GM12878 (cell line): ENCODE results near the gene ASB3. TPM values are rescaled to one million over a fixed set of nuclear protein-coding genes. Genes with fewer than 3 reads are reported as not detected.

ENCODE experiments used
- ATAC-seq: fragments of 200-7000 bp; cut with Tn5 transposase; 3 replicates; pipeline ENCODE4 v1.9.1; 2020; ENCODE audit warnings: mild to moderate bottlenecking, moderate library complexity
- BruUV-seq: library from RNA; stranded (reverse); fragments of 400-500 nt; replicated peaks from 2 replicates; lab custom pipeline; 2021; lab: Mats Ljungman, UMichigan
- CTCF ChIA-PET: fragments of 300-600 bp; sonication (Branson Sonifier 250); formaldehyde crosslinking; extraction: SDS; loops from one replicate; lab custom pipeline; 2021; ENCODE audit warnings: inconsistent platforms; lab: Yijun Ruan, JAX
- POLR2A ChIA-PET: fragments of 350-600 bp; formaldehyde crosslinking; extraction: SDS; loops from one replicate; lab custom pipeline; 2021; ENCODE audit warnings: inconsistent platforms; lab: Charles Lee
- RAD21 ChIA-PET: fragments of 300-600 bp; sonication (Branson Sonifier 250); formaldehyde crosslinking; loops from one replicate; lab custom pipeline; 2023; ENCODE audit warnings: antibody characterized with exemption; ENCODE audit not compliant: unreplicated experiment; lab: Charles Lee
- SMC1A ChIA-PET: fragments of 300-600 bp; sonication (Branson Sonifier 250); formaldehyde crosslinking; loops from one replicate; lab custom pipeline; 2023; ENCODE audit not compliant: unreplicated experiment, uncharacterized antibody; lab: Charles Lee
- DNase-seq: peaks from one replicate; pipeline ENCODE4 v3.0.0-alpha.2; 2011; ENCODE audit warnings: low read depth, low spot score
- FAIRE-seq: peaks from 3 replicates; lab custom pipeline; 2011; peaks lifted over from hg19 to GRCh38; lab: Jason Lieb, UNC
- H2AFZ ChIP-seq: 2 replicates; pipeline ENCODE4 v1.6.0; 2011; ENCODE audit warnings: low read depth, low read length, control low read depth; ENCODE audit not compliant: control insufficient read depth
- H3K27ac ChIP-seq: 2 replicates; pipeline ENCODE4 v1.5.1; 2011; ENCODE audit warnings: control low read depth; ENCODE audit not compliant: control insufficient read depth, insufficient read depth
- H3K27me3 ChIP-seq, 2 experiments: replicated peaks in 1 of 2; 2 replicates each; pipeline versions ENCODE4 v1.6.0 to v1.6.1; 2011; ENCODE audit warnings: low read length in 1 of 2; ENCODE audit not compliant: control insufficient read depth in 2 of 2, insufficient read depth in 2 of 2
- H3K36me3 ChIP-seq, 2 experiments: 2 replicates each; pipeline ENCODE4 v1.5.1; 2011; ENCODE audit warnings: low read length in 1 of 2; ENCODE audit not compliant: control insufficient read depth in 2 of 2, insufficient read depth in 2 of 2
- H3K4me1 ChIP-seq: 2 replicates; pipeline ENCODE4 v1.6.1; 2011; ENCODE audit warnings: mild to moderate bottlenecking, low read length, moderate library complexity, mixed read lengths; ENCODE audit not compliant: control insufficient read depth, insufficient read depth
- H3K4me2 ChIP-seq: 2 replicates; pipeline ENCODE4 v1.6.0; 2011; ENCODE audit warnings: control low read depth; ENCODE audit not compliant: control insufficient read depth, insufficient read depth
- H3K4me3 ChIP-seq: fragments of 200-600 bp; sonication (generic); 2 replicates; pipeline ENCODE4 v1.5.1; 2016
- H3K79me2 ChIP-seq: 2 replicates; pipeline ENCODE4 v1.6.0; 2011; ENCODE audit warnings: low read length; ENCODE audit not compliant: control insufficient read depth, insufficient read depth
- H3K9ac ChIP-seq: 2 replicates; pipeline ENCODE4 v1.8.0; 2011; ENCODE audit warnings: low read length, control low read depth, mixed read lengths; ENCODE audit not compliant: control insufficient read depth, insufficient read depth
- H3K9me3 ChIP-seq: replicated peaks from 3 replicates; pipeline ENCODE4 v1.5.1; 2011; ENCODE audit warnings: mild to moderate bottlenecking, low read length; ENCODE audit not compliant: control insufficient read depth, insufficient read depth
- H4K20me1 ChIP-seq: 2 replicates; pipeline ENCODE4 v1.6.0; 2011; ENCODE audit not compliant: control insufficient read depth, insufficient read depth
- BMI1 ChIP-seq: fragments of 450-650 bp; IDR thresholded peaks from 2 replicates; pipeline ENCODE4 v1.6.1; 2016; ENCODE audit warnings: mild to moderate bottlenecking, moderate library complexity, borderline replicate concordance
- IRF4 ChIP-seq: IDR thresholded peaks from 2 replicates; pipeline ENCODE4 v1.6.1; 2011; ENCODE audit warnings: low read depth, low read length
- JUNB ChIP-seq: IDR thresholded peaks from 2 replicates; pipeline ENCODE4 v1.6.1; 2016; ENCODE audit warnings: antibody characterized with exemption, mild to moderate bottlenecking
- MEF2A ChIP-seq: IDR thresholded peaks from 2 replicates; pipeline ENCODE4 v1.6.1; 2011; ENCODE audit warnings: low read depth, mild to moderate bottlenecking, low read length, moderate library complexity; ENCODE audit not compliant: insufficient read depth
- NFIC ChIP-seq: IDR thresholded peaks from 2 replicates; pipeline ENCODE4 v1.6.1; 2012; ENCODE audit warnings: low read depth, mild to moderate bottlenecking, inconsistent platforms, low read length, moderate library complexity
- NR2C2 ChIP-seq: IDR thresholded peaks from 2 replicates; pipeline ENCODE4 v1.6.1; 2011; ENCODE audit warnings: borderline replicate concordance, low read depth; ENCODE audit not compliant: control insufficient read depth, insufficient read length
- PAX8 ChIP-seq: fragments of 450-650 bp; IDR thresholded peaks from 2 replicates; pipeline ENCODE4 v1.6.1; 2017; ENCODE audit warnings: mild to moderate bottlenecking, moderate library complexity
- PML ChIP-seq: IDR thresholded peaks from 2 replicates; pipeline ENCODE4 v1.6.1; 2012; ENCODE audit warnings: low read length, inconsistent platforms
- RELB ChIP-seq: fragments of 450-650 bp; IDR thresholded peaks from 2 replicates; pipeline ENCODE4 v1.6.1; 2017; ENCODE audit warnings: low read depth, mild to moderate bottlenecking, moderate library complexity
- SIX5 ChIP-seq: IDR thresholded peaks from 2 replicates; pipeline ENCODE4 v1.6.1; 2011; ENCODE audit warnings: mild to moderate bottlenecking, low read depth, low read length, moderate library complexity; ENCODE audit not compliant: severe bottlenecking
- STAT1 ChIP-seq: fragments of 450-650 bp; conservative IDR thresholded peaks from 2 replicates; pipeline ENCODE4 v1.6.1; 2014; ENCODE audit warnings: antibody characterized with exemption, mild to moderate bottlenecking
- SUPT20H ChIP-seq: IDR thresholded peaks from 2 replicates; pipeline ENCODE4 v1.6.1; 2011; ENCODE audit warnings: low read depth, mild to moderate bottlenecking, low read length, moderate library complexity, borderline replicate concordance; ENCODE audit not compliant: control insufficient read depth
- TCF7 ChIP-seq: IDR thresholded peaks from 2 replicates; pipeline ENCODE4 v1.6.1; 2014; ENCODE audit warnings: antibody characterized with exemption, borderline replicate concordance
- ZZZ3 ChIP-seq: IDR thresholded peaks from 2 replicates; pipeline ENCODE4 v1.6.1; 2011; ENCODE audit warnings: low read depth; ENCODE audit not compliant: control insufficient read depth, insufficient read length
- WGBS: methylation state at CpG from one replicate; pipeline ENCODE4 v1.1.6; 2016; ENCODE audit warnings: low lambda C conversion rate; ENCODE audit not compliant: insufficient replicate concordance, insufficient coverage; ENCODE audit errors: missing lambda C conversion rate; 5-methylcytosine and 5-hydroxymethylcytosine counted together
- in situ Hi-C: fragments of 300-500 bp; cut with MboI; formaldehyde crosslinking; loops from 9 replicates; pipeline ENCODE4 v1.14.3; 2018; ENCODE audit warnings: mixed read lengths
- intact Hi-C: fragments of 100-400 bp; cut with micrococcal nuclease; formaldehyde crosslinking; loops from one replicate; pipeline ENCODE4 v1.14.2; 2022; ENCODE audit not compliant: unreplicated experiment
- polyA plus RNA-seq, 11 experiments: library from polyadenylated mRNA; depleted of rRNA in 4 of 11; unstranded in 6 of 11; stranded (reverse) in 5 of 11; fragments of >200 nt; fragmentation: Nextera tagmentation in 4 of 11; fragmentation: Illumina TruSeq in 1 of 11; extraction: Ambion mirVana in 4 of 11; extraction: Trizol in 1 of 11; gene quantifications; 1 replicate in 1 of 11; 2 replicates in 10 of 11; pipeline versions ENCODE4 v1.2.1 to v1.2.3, GENCODE V29; 2011 to 2016; ENCODE audit warnings: inconsistent platforms in 2 of 11, missing spikeins in 2 of 11, low read depth in 1 of 11
- total RNA-seq, 4 experiments: library from RNA; depleted of rRNA in 3 of 4; stranded (reverse); fragments of >200 nt in 3 of 4; fragmentation: Illumina TruSeq in 1 of 4; extraction: Trizol in 1 of 4; gene quantifications; 2 replicates each; pipeline versions ENCODE4 v1.2.1 to v1.2.3, GENCODE V29; 2013 to 2021
- TF ChIP-seq, protein P1 (sequence below): IDR thresholded peaks from 2 replicates; pipeline ENCODE4 v1.6.1; 2012; ENCODE audit warnings: low read length, inconsistent platforms
- TF ChIP-seq, protein P2 (sequence below): IDR thresholded peaks from 2 replicates; pipeline ENCODE4 v1.6.1; 2012; ENCODE audit warnings: low read depth, low read length, improper control_type of control experiment

Gene ASB3
- total and polyA plus RNA-seq, 10 of the 15 experiments (the other 5 are each of a cell fraction or from before 2014, with no cell fraction given), result 16.4 to 30.9 (median 22.6) TPM

DNA sequence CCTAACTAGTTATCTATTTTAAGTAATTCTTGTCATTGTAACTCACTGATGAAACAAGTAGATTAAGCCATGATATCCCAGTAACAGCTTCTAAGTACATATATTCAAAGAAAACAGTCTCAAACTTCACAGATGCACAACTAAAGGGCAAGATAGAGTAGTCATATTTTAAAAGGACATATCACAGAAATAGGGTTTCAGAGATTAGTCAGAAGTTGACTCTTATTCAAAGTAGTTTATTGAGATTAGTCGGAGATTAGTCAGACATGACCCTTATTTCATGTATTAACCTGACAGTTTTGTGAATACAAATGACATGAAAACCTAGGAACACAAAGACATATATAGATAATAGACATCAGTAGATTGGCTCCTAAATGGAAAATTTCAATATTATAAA is 35.0 kb downstream of the ASB3 start (continued):
- TF ChIP-seq NFIC (peak; percentile 62; the same call in 1 of the 2 replicates), JUNB (peak; percentile 97), IRF4 (peak; percentile 61; the same call in 1 of the 2 replicates), NR2C2 (no peak), PML (no peak)
- TF ChIP-seq, protein P1, sequence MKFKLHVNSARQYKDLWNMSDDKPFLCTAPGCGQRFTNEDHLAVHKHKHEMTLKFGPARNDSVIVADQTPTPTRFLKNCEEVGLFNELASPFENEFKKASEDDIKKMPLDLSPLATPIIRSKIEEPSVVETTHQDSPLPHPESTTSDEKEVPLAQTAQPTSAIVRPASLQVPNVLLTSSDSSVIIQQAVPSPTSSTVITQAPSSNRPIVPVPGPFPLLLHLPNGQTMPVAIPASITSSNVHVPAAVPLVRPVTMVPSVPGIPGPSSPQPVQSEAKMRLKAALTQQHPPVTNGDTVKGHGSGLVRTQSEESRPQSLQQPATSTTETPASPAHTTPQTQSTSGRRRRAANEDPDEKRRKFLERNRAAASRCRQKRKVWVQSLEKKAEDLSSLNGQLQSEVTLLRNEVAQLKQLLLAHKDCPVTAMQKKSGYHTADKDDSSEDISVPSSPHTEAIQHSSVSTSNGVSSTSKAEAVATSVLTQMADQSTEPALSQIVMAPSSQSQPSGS, result peak; percentile 71

GRCh38 chr2:53750041-53750768 is 36.5 kb downstream of the ASB3 start:
- ChIA-PET CTCF (interaction anchor here (0.6 to 1.4 kb wide), 3 partner anchors 10 to 102 kb away, joined by 3 read pairs; no protein-coding TSS in a partner anchor), SMC1A (interaction anchor here (0.6 to 3.0 kb wide), 5 partner anchors 8 to 603 kb away, joined by 3 to 14 read pairs (median 3); partner anchors contain the start of gene CHAC2), POLR2A (no interaction called here), RAD21 (no interaction called here)
- H3K4me1 ChIP-seq, result peaks cover 22% of the 10 kb centered on the region; the same call in 1 of the 2 replicates
- no peak overlapping the region for H2AFZ ChIP-seq
- H3K27me3 ChIP-seq, result no peaks in the 10 kb centered on the region
- WGBS, result 72% methylated on average over 4 of the region's 4 CpGs
- in situ Hi-C loops (no loop called here), intact Hi-C loops (no loop called here)
- H3K9me3 ChIP-seq, result no peaks in the 10 kb centered on the region
- BruUV-seq, result no TSS peak
- no peak; the same call in 2 of the 3 replicates for ATAC-seq
- DNase-seq, result no peak
- H4K20me1 ChIP-seq, result no peaks in the 10 kb centered on the region
- FAIRE-seq, result no peak
- H3K79me2 ChIP-seq, result no peaks in the 10 kb centered on the region; the same call in 1 of the 2 replicates
- H3K36me3 ChIP-seq, result peaks cover 0 to 7% of the 10 kb centered on the region in 2 experiments; a peak in 1 of 4 replicates
- TF ChIP-seq BMI1 (no peak), SIX5 (no peak), PAX8 (no peak), SUPT20H (no peak), NR2C2 (no peak), MEF2A (0 out of 2 replicates have a peak, but pooled peaks have one; percentile 13), ZZZ3 (no peak), RELB (no peak), TCF7 (no peak), STAT1 (no peak)
- TF ChIP-seq, protein P2, sequence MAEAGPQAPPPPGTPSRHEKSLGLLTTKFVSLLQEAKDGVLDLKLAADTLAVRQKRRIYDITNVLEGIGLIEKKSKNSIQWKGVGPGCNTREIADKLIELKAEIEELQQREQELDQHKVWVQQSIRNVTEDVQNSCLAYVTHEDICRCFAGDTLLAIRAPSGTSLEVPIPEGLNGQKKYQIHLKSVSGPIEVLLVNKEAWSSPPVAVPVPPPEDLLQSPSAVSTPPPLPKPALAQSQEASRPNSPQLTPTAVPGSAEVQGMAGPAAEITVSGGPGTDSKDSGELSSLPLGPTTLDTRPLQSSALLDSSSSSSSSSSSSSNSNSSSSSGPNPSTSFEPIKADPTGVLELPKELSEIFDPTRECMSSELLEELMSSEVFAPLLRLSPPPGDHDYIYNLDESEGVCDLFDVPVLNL, result no peak
- TF ChIP-seq, protein P1, result 0 out of 2 replicates have a peak, but pooled peaks have one; percentile 17
- peak overlapping the region; percentile 30 for H3K9ac ChIP-seq
- H3K27ac ChIP-seq, result peak overlapping the region; percentile 54
- peak overlapping the region; percentile 24 for H3K4me3 ChIP-seq
- H3K4me2 ChIP-seq, result peak overlapping the region; percentile 10
